KMS-11 (cell line): ENCODE data around the gene TMEM238.
A peak's percentile ranks its signal among the peaks of the same experiment; 100 is the strongest.
"Not testable (repeated sequence)": the region's sequence is repeated elsewhere in the genome, so short reads cannot be mapped to it uniquely, and the experiment has no call there.

Experiments used
- H2AFZ ChIP-seq: fragments of 200-600 bp; sonication (generic); 2 replicates; pipeline ENCODE4 v1.6.1; 2016; ENCODE audit warnings: antibody characterized with exemption, mixed run types, low read depth
- H3K27ac ChIP-seq: fragments of 200-600 bp; sonication (generic); 2 replicates; pipeline ENCODE4 v1.6.1; 2016; ENCODE audit warnings: mild to moderate bottlenecking, mixed run types
- H3K27me3 ChIP-seq: fragments of 200-600 bp; sonication (generic); 2 replicates; pipeline ENCODE4 v1.6.1; 2017; ENCODE audit warnings: mild to moderate bottlenecking, low read depth, mixed run types, moderate library complexity; ENCODE audit not compliant: insufficient read depth
- H3K36me3 ChIP-seq: fragments of 200-600 bp; sonication (generic); 2 replicates; pipeline ENCODE4 v1.6.1; 2017; ENCODE audit warnings: mild to moderate bottlenecking, mixed run types; ENCODE audit not compliant: insufficient read depth
- H3K4me1 ChIP-seq: fragments of 200-600 bp; sonication (generic); 2 replicates; pipeline ENCODE4 v1.6.1; 2016; ENCODE audit warnings: mild to moderate bottlenecking, low read depth, mixed run types; ENCODE audit not compliant: poor library complexity, severe bottlenecking
- H3K4me2 ChIP-seq: fragments of 200-600 bp; sonication (generic); 2 replicates; pipeline ENCODE4 v1.7.0; 2016; ENCODE audit warnings: mild to moderate bottlenecking, mixed run types
- H3K4me3 ChIP-seq: fragments of 200-600 bp; sonication (generic); IDR thresholded peaks from 2 replicates; pipeline ENCODE4 v1.6.1; 2017; ENCODE audit warnings: low read depth, low read length, mixed read lengths; ENCODE audit not compliant: insufficient read depth
- H3K79me2 ChIP-seq: fragments of 200-600 bp; sonication (generic); 2 replicates; pipeline ENCODE4 v1.6.1; 2016; ENCODE audit warnings: low read depth, mixed run types; ENCODE audit not compliant: insufficient read depth
- H3K9ac ChIP-seq: fragments of 200-600 bp; sonication (generic); 2 replicates; pipeline ENCODE4 v1.6.1; 2016; ENCODE audit warnings: mild to moderate bottlenecking, mixed run types
- H4K20me1 ChIP-seq: fragments of 200-600 bp; sonication (generic); 2 replicates; pipeline ENCODE4 v1.6.1; 2016; ENCODE audit warnings: mild to moderate bottlenecking, mixed run types; ENCODE audit not compliant: insufficient read depth
- TF ChIP-seq, protein P1 (sequence below): fragments of 200-600 bp; sonication (generic); conservative IDR thresholded peaks from 2 replicates; pipeline ENCODE4 v1.6.1; 2017; ENCODE audit warnings: low read depth, mild to moderate bottlenecking, antibody characterized with exemption, low read length, moderate library complexity, mixed read lengths

TMEM238 gene

DNA sequence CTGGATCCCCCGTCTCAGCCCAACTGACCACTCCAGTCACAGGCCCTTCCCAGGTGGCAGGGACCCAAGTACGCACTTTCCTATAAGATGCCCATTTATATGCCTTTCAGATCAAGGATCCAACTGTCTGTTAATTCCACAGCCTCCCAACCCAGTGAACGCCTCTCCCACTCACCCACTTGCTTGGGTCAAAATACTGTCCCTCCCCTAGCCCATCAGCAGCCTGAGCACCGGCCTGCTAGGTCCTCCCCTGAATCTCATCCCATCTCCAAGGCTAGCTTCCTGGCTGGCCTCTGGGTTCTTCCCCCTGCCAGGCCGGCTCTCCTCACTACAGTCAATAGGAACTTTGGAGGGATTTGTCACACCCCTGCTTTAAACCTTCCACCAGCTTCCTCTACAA is 21.5 kb upstream of the TMEM238 start:
- Histone ChIP-seq H3K27ac (no peak overlapping the region), H4K20me1 (peaks cover 13% of the 10 kb centered on the region), H3K9ac (no peak overlapping the region; the same call in 1 of the 2 replicates), H3K4me1 (peaks cover 24% of the 10 kb centered on the region), H3K4me3 (no peak overlapping the region), H3K4me2 (peak overlapping the region; percentile 100), H3K79me2 (peaks cover 47% of the 10 kb centered on the region), H2AFZ (no peak overlapping the region), H3K27me3 (no peaks in the 10 kb centered on the region), H3K36me3 (peaks cover 25% of the 10 kb centered on the region; the same call in 1 of the 2 replicates)
- TF ChIP-seq, protein P1, sequence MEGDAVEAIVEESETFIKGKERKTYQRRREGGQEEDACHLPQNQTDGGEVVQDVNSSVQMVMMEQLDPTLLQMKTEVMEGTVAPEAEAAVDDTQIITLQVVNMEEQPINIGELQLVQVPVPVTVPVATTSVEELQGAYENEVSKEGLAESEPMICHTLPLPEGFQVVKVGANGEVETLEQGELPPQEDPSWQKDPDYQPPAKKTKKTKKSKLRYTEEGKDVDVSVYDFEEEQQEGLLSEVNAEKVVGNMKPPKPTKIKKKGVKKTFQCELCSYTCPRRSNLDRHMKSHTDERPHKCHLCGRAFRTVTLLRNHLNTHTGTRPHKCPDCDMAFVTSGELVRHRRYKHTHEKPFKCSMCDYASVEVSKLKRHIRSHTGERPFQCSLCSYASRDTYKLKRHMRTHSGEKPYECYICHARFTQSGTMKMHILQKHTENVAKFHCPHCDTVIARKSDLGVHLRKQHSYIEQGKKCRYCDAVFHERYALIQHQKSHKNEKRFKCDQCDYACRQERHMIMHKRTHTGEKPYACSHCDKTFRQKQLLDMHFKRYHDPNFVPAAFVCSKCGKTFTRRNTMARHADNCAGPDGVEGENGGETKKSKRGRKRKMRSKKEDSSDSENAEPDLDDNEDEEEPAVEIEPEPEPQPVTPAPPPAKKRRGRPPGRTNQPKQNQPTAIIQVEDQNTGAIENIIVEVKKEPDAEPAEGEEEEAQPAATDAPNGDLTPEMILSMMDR, result no peak

DNA sequence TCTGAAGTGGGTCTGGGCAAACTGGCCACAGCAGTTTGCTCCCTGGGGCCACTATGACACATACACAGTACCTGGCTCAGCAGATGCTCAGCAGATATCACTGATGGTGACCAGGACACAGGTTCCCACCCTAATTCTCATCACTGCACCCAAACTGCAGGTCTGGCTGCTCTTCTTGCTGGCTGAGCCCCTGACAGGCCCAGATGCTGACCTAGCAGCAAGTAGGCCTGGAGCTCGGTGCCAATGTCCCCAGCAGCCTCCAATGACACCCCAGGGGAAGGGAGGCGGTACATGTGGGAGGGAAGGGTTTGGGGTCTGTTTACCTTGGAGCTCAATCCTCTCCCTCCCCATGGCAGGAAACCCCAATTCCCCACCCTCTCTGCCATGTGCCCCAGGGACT is 18.4 kb upstream of the TMEM238 start:
- TF ChIP-seq, protein P1, result no peak
- Histone ChIP-seq H3K27me3 (no peaks in the 10 kb centered on the region), H3K9ac (no peak overlapping the region), H4K20me1 (peaks cover 13% of the 10 kb centered on the region), H3K27ac (no peak overlapping the region), H3K4me1 (peaks cover 15% of the 10 kb centered on the region), H3K4me2 (no peak overlapping the region), H3K79me2 (peaks cover 47% of the 10 kb centered on the region), H2AFZ (no peak overlapping the region), H3K4me3 (no peak overlapping the region), H3K36me3 (peaks cover 25% of the 10 kb centered on the region; the same call in 1 of the 2 replicates)

DNA sequence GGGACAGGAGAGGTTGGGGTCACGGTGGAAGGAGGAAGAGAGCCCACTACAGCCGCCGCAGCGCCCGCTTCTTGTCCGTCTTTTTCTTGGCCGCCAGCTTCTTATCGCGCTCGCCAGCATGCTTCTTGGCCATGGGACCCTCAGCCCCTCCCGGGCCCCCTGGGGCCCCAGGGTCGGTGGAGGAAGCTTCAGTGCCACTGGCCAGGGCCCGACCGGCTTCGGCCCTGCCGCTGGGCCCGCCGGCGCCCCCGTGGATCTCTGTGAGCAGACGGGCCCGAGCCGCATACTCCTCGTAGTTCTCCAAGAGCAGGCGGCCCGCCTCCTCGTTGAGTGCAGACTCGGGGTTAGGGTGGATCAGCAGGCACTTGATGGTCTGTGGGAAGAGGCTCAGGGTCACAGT is 17.3 kb upstream of the TMEM238 start:
- not testable (repeated sequence) for H3K4me3 ChIP-seq, H2AFZ ChIP-seq, H3K4me2 ChIP-seq, H3K27ac ChIP-seq, H3K9ac ChIP-seq, H3K27me3 ChIP-seq
- Histone ChIP-seq H4K20me1 (peaks cover 13% of the 10 kb centered on the region), H3K79me2 (peaks cover 36% of the 10 kb centered on the region), H3K4me1 (peaks cover 13% of the 10 kb centered on the region), H3K36me3 (peaks cover 25% of the 10 kb centered on the region; the same call in 1 of the 2 replicates)

DNA sequence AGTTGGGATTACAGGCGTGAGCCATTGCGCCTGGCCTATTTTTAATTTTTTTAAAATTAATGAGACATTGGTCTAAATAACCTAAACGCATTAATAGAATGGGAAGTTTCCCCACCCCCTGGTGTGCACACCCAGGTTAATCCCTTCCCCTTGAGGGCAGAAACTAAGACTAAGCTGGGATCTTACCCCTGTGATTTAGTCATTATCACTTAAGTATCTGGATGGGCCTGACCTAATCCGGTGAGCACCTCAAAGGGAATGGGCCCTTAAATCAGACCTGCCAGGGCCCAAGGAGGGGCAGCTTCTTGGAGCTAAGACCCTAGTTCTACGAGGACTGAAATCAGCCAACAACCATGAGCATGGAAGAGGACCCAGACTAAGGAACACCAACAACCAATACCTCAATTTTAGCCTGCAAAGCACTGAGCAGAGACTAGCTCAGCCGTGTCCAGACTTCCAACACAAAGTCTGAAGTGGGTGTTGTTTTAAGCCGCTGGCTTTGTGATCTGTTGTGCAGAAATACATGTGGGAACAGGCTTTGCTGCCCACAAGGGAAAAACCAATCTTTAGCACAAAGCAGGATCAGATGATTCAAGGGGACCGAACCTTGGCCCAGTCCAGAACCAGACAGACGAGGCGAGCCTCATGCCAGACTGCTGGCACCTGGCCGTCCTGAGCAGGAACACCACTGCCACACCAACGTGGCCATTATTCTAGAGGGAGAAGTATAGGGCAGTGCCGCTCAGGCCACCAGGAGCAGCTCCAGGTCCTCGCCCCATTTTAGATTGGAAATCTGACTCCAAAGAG is 16.4 kb upstream of the TMEM238 start:
- Histone ChIP-seq H3K27me3 (no peaks in the 10 kb centered on the region), H4K20me1 (peaks cover 10% of the 10 kb centered on the region; the same call in 1 of the 2 replicates), H3K9ac (no peak overlapping the region), H3K4me3 (no peak overlapping the region), H3K79me2 (peaks cover 27% of the 10 kb centered on the region), H3K4me2 (no peak overlapping the region), H2AFZ (no peak overlapping the region), H3K36me3 (peaks cover 19% of the 10 kb centered on the region; the same call in 1 of the 2 replicates), H3K27ac (no peak overlapping the region), H3K4me1 (peaks cover 4% of the 10 kb centered on the region)
- TF ChIP-seq, protein P1, result no peak
